ENCODE measurements around the gene RUNX1.
"Not testable (repeated sequence)": the region's sequence is repeated elsewhere in the genome, so short reads cannot be mapped to it uniquely, and the experiment has no call there.

The RUNX1 gene

DNA sequence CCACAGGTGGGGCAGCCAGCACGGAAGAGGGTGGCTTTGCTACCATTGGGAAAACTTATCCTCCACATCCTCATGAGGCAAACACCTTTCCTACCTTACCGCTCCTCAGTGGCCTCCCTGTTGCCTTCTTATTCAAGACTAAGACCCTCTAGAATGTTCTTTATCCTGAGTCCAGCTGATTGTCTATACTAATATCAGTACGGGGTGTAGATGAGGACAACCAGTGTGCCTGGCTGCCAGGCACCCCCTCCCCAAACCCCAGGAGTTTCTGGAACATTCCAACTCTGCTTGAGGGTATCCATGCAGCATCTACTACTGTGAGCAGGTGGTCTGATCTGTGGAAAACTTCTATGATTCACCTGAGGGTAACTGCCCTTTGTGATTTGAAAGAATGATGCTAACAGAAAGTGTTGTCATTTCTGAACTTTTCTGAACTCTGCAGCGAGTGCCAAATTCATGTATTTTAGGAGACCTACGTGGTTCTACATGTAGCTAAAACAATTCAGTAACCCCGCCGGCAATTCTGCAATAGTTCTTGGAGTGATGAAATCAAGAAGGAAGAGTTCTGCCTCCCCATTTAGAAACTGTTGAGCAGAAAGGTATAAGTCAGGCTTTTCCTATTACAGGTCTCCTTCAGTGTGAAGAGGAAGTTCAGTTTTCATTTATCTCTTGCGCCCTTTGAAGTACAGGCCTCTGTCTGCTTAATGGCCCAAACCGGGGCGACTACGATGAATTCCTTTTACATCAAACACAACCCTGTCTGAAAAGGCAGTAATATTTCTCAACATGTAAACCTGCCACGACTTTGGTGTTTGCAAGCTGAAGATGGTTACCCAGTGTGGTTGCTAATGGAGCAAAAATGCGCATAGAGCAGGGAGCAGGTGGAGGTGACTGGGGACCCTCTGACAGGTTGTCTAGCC lies 80.4 kb downstream of the RUNX1 start:
- no peak for DNase-seq

DNA sequence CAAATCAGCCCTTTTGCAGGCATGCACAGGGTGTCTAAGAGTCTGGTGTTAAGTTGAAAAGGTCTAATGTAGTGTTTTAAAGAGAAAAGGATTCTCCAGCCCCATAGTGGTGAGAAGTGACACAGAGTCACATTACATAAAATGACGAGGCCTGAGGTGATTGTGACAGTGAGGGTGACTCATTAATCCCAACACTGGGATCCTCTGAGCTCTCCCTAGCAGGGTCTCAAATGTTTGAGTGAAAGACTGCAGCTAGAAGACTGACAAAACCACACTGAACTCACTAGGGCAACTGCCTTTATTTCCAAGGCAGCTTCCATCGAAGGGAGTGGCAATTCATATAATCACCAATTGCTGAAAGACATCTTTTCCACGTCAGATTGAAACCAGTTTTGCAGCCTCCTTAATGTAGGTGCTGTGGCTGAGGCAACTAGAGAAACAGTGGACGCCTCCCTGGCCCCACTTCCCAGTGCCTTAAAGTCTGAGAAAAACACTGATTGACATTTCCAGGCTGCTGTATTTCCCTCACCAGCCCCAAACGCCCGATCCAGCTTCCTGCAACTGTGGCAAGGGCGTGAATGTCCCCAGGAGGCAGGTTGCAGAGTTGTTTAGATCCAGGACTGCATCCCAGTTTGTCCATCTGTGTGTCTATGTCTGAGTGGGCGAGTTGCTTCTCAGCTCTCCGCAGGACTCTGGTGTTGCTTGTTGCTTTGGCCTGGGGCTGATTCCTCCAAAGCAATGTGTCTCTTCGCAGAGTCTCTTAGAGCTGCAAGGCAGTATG lies 81.4 kb downstream of the RUNX1 start:
- DNase-seq: peak; percentile 71

DNA sequence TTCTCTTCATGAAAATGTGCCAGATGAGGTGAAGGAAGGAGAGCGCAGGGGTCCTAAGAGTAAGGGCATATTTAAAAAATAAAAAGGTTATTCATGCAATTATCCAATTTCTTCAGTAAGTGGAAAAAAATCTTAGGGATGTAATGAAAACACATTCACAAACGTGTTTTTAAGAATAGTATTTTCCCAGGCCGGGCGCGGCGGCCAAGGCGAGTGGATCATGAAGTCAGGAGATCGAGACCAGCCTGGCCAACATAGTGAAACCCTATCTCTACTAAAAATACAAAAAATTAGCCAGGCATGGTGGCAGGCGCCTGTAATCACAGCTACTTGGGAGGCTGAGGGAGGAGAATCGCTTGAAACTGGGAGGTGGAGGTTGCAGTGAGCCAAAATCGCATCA lies 82.2 kb downstream of the RUNX1 start:
- DNase-seq: not testable (repeated sequence)

DNA sequence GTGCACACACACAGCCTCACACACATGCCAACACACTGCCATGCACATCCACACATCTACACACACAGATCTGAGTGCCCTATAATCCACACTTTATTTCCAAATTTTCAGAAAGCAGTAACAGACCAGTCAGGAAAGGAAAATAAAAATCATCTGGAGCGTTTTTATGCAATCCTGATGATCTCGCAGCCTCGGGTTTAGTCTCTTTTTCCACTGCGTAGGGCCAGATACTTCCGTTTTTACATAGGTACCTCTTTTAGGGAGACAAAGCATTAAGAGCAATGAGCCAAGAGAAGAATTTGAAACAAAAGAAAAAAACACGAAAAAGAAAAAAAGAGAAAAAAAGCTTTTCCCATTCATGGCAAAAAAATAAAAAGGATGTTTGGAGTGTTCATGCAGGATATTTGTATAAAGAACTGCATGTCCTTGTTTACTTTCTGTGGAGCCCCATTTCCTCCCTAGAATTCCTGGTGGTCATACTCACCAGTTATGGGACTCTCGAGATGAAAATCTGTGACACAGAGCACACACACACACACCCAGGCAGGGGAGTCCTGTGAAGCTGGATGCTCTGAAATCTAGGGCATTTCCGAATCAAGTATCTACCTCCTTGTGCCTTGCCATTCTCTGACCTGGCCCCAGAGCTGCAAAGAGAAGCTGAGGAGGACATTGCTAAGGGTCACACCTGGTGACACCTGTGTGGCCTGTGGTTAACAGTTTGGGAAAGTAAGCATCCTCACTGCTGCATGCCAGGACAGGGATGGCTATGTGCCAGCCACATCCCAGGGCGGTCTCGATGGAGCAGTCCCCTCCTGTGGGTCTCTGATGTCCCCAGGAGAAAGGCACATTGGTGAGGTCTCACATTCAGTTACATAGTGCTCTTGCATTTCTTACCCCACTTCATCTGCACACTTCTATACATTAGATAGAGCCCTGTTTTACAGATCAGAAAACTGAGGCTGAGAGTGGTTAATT lies 83.6 kb downstream of the RUNX1 start:
- peak; percentile 92 for DNase-seq

DNA sequence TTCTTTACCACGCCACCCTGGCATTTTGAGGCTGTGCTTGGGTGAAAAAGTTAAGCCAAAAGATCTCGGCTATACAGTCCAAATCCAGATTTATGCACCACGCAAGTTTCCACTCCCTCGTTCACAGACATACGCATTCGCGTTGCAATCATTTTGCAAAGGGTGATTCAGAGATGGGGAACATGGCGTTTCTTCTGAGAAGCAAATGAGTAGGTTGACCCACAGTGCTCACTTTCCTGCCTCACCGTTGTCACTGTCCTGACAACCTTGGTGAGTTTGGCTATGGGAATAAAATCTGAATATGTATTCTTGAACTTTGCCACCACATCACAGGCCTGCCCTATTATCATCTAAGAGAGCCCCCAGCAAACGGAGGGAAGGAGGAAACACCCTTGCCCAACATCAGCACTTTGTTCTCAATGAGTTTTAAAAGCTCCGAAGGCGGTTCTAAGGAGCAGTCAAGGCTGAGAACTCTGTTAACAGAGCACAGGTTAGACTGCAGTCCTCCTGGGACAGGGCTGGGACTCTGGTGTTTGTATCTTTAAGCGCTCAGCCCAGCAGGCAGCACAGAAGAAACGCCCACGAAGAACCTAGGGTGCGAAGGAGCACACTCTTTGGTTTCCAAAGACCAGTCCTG lies 86.4 kb downstream of the RUNX1 start:
- DNase-seq: no peak

DNA sequence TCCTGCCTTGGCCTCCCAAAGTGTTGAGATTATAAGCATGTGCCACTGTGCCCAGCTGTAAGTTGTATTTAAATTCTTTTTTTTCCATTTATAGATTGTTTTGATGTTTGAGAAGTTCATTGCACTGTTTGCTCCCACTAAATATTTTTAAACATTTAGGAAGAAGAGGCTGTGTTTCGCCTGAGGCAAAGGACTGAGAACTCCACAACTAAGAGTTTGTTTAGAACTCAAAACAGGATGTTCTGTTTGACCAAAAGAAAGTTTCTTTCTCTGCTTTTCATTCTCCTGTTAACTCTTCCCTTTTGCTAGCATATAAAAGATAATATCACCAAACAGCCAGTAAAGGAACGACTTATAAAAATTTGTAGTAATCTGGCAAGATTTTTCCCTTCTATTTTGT lies 87.0 kb downstream of the RUNX1 start:
- no peak for DNase-seq

DNA sequence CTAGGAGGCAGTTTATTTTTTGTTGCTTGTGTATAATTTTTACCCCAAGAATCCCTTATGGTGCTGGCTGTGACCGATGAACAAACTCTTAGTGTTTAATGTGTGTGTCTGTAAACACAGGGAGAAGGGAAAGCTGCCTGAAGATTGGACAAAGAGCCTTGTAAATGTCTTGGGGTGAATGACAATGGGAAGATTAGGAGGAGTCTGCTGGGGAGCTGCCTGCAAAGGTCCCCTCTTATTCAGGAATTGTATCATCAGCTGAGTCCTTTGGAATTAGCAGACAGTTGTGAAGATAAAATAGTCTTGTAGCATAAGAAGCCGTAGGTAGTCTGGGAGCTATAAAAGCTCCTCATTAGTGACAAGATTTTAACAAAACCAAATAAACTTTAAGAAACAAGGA lies 88.4 kb downstream of the RUNX1 start:
- no peak for DNase-seq

DNA sequence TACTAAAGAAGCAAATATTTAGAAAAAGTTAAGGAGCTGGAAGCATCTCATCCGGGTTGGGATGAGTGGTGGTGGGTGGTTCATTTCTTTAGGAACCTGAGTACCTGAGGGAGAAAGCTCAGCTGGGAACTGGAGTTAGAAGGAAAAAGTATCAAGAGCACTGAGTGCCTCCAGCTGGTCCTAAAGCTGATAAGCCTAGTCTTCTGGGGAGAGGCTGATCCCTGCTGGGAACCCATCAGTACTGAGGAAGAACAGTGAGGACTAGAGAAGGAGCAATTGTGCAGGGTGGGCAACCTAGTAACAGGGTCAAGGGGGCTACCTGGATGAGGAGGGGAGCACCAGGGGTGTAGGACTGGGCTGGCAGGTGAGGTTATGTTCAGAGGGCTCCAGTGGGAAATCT lies 89.5 kb downstream of the RUNX1 start:
- DNase-seq: no peak

DNA sequence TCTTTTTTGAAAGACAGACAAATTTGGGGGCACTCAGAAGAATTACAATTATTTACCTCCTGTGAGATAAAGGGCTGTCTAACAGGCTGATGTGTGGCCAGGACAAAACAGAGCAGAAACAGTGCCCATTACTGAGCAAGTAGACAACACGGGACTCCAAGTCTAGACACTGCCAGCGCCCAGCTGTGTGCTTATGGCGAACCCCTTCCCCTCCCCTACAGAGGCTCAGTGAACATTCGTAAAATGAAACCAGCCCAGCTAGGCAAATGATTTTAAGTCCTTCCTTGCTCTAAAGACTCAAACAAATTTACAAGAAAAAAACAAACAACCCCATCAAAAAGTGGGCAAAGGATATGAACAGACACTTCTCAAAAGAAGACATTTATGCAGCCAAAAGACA lies 91.1 kb downstream of the RUNX1 start:
- DNase-seq: no peak

DNA sequence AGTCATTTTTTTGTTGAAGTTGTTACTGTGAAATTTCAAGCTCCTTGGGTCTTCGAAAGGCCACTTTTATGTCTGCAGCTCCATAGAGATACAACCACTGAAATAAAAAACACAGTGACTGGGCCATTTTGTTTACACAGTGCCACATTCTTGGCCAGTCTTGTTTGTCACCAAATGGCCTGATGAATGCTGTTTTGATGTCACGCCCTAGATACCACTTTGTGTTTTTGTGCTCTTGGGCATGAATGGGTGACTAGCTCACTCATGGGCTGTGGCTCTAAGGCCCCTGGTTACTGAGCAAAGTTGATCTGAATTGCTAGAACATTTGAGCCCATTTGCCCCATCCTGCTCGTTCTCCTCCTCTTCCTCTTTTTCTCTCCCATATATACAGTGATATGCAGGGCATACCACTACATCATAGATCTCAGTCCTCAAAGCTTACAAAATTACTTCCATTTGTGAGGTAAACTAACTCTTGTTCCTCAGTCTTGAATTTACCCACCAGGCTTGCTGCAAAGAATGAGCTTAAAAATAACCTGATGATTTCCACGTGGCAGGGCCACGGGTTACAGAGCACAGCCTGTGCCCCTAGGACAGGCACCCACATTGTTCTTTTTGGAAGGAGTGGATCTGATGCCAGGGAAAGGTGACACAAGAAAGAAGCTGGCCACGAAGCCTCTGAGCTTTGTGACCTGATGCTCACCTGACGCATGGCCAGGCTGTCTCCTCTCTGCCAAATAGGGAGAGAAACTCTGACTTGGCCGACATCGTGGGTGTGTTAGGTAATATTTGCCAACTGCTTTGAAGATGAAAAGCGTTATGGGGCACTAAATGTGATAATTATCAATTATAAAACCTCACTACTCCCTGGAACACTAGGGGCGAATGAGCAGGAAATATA lies 92.4 kb downstream of the RUNX1 start:
- DNase-seq: no peak

DNA sequence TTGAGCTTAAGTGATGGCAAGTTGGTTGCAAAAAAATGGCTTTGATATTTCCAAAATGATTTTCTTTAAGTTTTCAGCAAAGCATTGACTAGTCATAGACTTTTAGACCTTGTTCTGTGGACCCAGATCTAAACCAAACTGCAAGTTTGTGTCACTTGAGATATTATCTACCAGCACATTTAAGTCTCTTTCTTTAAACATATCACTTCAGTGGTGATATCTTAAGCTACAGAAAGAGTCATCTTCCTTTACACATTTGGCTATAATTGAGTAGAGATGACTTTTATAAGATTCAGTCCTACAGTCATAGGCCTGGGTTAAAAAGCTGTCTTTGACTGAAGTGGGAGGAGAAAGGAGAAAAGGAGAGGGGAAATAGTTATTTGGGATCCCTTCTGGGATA lies 95.2 kb downstream of the RUNX1 start:
- no peak for DNase-seq

DNA sequence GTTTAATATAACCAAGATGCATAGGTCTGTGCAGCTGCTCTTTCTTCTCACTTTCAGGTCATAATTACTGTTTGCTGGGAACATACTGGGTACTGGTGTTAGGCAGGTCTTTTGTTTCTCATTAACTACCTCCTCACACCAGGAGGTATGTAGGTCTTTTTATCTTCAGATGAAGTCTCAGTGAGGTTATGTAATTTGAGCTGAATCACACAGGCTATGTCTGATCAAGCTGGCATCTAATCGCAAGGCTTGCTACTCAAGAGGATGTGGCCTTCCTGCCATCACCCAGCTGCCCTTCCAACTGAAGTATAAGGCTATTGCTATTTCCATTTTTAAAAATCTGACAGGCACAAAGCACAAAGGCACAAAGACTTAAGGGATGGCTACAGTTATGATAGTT lies 96.4 kb downstream of the RUNX1 start:
- DNase-seq: no peak

DNA sequence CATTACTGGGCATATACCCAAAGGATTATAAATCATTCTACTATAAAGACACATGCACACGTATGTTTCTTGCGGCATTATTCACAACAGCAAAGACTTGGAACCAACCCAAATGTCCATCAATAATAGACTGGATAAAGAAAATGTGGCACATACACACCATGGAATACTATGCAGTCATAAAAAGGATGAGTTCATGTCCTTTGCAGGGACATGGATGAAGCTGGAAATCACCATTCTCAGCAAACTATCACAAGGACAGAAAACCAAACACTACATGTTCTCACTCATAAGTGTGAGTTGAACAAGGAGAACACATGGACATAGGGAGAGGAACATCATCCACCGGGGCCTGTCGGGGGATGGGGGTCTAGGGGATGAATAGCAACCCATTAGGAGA lies 97.2 kb downstream of the RUNX1 start:
- not testable (repeated sequence) for DNase-seq

DNA sequence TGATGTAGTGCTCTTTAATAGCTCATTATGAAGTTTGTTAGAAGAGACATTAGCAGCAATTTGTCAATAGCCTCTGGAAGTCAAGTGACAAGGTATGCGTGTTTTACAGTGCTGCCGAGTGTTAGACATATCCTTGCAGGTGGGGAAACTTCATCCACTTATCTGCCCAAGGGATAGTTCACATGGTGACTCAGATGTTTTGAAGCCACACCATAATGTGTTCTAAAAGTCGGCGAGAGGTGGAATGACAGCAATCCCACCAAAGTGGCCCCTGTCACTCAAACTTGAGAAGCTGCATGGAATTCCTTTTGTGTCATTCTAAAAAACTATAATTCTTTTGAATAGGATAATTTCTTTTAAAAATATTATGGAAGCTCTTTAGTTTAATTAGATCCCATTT lies 98.1 kb downstream of the RUNX1 start:
- no peak for DNase-seq

DNA sequence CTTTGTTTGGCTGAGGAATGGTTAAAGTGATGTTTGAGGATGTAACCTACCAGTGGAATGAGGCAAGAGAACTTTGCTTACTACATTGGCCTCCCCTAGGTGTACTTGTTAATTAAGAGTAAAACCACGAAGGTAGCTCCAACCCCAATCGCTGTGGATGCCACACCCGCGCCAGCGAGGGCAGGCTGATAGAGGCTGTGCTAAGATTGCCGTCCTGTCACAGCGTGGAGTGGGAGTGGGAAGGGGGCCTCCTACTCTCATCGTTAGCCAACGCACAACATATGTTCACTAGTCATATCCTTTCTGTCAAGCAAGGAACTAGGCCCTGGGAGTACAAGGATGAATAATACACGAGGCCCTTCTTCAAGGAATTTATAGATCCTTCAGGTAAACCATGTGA lies 99.6 kb downstream of the RUNX1 start:
- DNase-seq: no peak

DNA sequence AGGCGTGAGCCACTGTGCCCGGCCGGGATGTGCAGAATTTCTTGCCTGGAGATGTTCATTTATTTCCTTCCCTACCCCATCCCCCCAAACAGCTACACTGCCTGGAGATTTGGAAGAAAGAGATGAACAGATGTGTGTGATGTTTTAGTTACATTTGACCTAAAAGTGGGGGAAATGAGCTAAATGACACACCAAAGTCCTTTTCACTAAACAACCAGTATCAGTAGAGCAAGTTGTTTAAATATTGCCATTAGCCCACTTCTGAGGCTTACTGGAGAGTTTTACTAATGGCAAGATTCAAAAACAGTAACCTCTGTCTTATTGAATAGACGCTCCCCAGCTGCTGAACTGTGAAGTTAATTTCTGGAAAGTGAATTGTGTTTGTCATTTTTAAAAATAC lies 100.1 kb downstream of the RUNX1 start:
- DNase-seq: no peak

DNA sequence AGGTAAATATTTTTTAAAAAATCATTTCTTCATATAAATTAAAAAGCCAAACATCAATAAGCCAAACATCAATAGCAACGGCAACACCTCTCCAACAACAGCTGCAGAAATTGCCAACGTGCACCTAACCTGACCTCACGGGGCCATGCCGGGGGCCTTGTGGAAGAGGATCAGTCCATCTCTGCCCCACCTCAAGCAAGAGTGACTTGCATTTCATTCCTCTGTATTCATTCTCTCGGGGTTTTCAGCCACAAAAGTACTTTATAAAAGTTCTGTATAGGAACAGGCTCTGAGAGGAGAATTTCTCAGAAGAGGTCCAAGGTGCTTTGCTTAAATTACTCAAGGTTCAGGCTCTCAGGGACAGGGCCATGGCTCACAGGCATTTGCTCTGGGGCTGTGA lies 100.9 kb downstream of the RUNX1 start:
- DNase-seq: no peak

DNA sequence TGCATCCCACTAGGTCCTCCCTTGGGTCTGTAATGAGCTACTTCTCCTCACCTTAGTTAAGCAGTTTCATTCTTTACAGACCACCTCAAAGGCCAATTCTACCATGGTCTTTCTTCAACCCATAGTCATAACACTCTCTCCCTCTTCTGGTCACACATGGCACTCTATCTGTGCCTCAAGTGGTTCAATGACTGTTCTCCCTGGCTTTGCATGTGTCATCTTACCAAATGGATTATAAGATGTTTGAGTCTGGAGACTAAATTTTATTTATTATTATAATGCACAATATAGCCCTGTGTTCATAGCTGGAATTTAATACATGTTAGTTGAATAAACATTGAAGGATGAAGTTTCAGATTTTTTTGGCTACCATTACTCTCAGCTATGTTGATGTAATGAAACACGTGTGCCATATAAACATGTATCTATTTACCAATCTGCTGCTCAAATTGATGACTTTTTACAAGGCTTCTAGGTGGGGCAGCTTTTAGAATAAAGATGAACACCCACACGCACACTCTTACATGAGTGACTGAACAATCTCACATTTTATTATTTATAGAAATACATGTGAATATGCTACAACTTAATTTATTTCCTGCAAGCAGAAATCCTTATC lies 102.1 kb downstream of the RUNX1 start:
- DNase-seq: peak; percentile 79

DNA sequence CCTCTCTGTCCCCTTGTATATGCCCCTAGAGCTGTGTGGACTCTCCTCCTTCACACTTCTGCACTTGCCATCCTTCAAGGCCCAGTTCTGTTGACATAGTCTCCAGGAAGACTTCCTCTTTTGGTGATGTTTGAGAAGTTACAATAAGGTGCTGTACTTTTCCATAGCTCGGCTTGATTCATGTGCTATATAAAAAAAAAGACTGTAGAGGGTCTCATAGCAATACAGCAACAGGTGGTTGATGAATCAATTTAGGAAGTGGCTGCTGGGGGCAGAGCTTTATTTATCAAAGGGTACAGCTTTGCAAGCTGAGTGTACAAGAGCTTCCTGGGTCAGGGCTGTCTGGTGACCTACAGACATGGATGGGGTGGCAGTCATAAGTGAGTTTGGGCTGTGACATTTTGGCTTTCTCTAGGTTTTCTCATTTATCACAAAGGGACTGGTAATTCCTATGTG lies 102.7 kb downstream of the RUNX1 start:
- no peak for DNase-seq

DNA sequence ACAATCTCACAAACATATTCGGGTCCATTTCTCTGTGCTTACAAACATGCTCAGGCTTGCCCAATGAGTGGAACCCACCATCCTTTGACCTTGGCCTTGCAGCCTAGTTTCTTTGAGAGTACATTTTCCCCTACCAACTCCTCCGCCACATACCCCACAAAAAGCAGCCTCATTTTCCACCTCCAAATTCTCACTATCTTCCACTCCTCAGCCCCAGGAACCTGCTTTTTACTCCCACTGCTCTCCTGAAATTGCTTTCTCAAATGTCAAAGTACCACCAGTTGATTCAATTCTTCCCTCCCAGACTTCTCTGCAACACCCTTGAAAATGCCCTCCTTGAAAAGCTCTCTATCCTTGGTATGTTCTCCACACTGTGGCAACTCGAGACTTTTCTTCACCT lies 103.8 kb downstream of the RUNX1 start:
- DNase-seq: no peak
